ENCODE measurements around the gene MYH6. TPM values are rescaled to one million over a fixed set of nuclear protein-coding genes. Genes with fewer than 3 reads are reported as not detected.
"Not testable (repeated sequence)": the region's sequence is repeated elsewhere in the genome, so short reads cannot be mapped to it uniquely, and the experiment has no call there.

Gene MYH6
- total RNA-seq, 4 donors from 2014 or later = not detected

GRCh38 chr14:23418021-23418420, 9.9 kb upstream of the MYH6 start:
- H3K27me3 ChIP-seq = peaks cover 0 to 5% (median 0%) of the 10 kb centered on the region in 4 donors
- DNase-seq = no peak
- WGBS, 2 donors = 86 to 88% methylated on average over 20 to 21 of the region's 21 CpGs

GRCh38 chr14:23417269-23417668, 9.2 kb upstream of the MYH6 start:
- intact Hi-C loops (cut with DNase I); H3K36me3 ChIP-seq; H3K9me3 ChIP-seq; DNase-seq; H3K27me3 ChIP-seq; H3K27ac ChIP-seq; H3K4me3 ChIP-seq; H3K4me1 ChIP-seq: not testable (repeated sequence)
- WGBS, 2 donors = 80 to 86% methylated on average over 10 to 12 of the region's 12 CpGs

More at GRCh38 chr14:23418021-23418420, 9.9 kb upstream of the MYH6 start:
- Histone ChIP-seq H3K36me3 (no peaks in the 10 kb centered on the region), H3K4me3 (no peak overlapping the region), H3K4me1 (no peaks in the 10 kb centered on the region), H3K27ac (no peak overlapping the region), H3K9me3 (no peaks in the 10 kb centered on the region)
- intact Hi-C loops (cut with DNase I) = no loop called here
- TF ChIP-seq POLR2A (IDR thresholded peaks at IDR 0.05) = no peak
- TF ChIP-seq CTCF (IDR thresholded peaks at IDR 0.05) = no peak

- intact Hi-C loops (cut with DNase I) = no loop called here
- Histone ChIP-seq H3K9me3 (no peaks in the 10 kb centered on the region), H3K4me3 (no peak overlapping the region), H3K4me1 (no peaks in the 10 kb centered on the region), H3K27me3 (peaks cover 0 to 8% (median 0%) of the 10 kb centered on the region in 4 donors), H3K27ac (no peak overlapping the region), H3K36me3 (no peaks in the 10 kb centered on the region)
- no peak for TF ChIP-seq CTCF (IDR thresholded peaks at IDR 0.05)
- no peak for TF ChIP-seq POLR2A (IDR thresholded peaks at IDR 0.05)
- no peak for DNase-seq
- 77 to 100% methylated on average over 1 to 9 of the region's 11 CpGs for WGBS, 2 donors
Measured at GRCh38 chr14:23416801-23417200, 8.7 kb upstream of the MYH6 start.

GRCh38 chr14:23415821-23416778, 8.0 kb upstream of the MYH6 start:
- no peak for DNase-seq
- H3K4me3 ChIP-seq = no peak overlapping the region
- no peaks in the 10 kb centered on the region for H3K9me3 ChIP-seq
- no peaks in the 10 kb centered on the region for H3K4me1 ChIP-seq
- TF ChIP-seq POLR2A (IDR thresholded peaks at IDR 0.05) (no peak), CTCF (IDR thresholded peaks at IDR 0.05) (no peak)
- intact Hi-C loops (cut with DNase I) = no loop called here
- H3K36me3 ChIP-seq = no peaks in the 10 kb centered on the region
- peaks cover 0 to 14% (median 0%) of the 10 kb centered on the region in 4 donors for H3K27me3 ChIP-seq
- no peak overlapping the region for H3K27ac ChIP-seq
- 68 to 69% methylated on average over 8 to 9 of the region's 21 CpGs for WGBS, 2 donors

GRCh38 chr14:23414906-23415820, 7.1 kb upstream of the MYH6 start:
- Histone ChIP-seq H3K4me3 (no peak overlapping the region), H3K27me3 (peaks cover 0 to 14% (median 0%) of the 10 kb centered on the region in 4 donors), H3K4me1 (no peaks in the 10 kb centered on the region), H3K36me3 (no peaks in the 10 kb centered on the region), H3K9me3 (no peaks in the 10 kb centered on the region), H3K27ac (no peak overlapping the region)
- no peak for TF ChIP-seq CTCF (IDR thresholded peaks at IDR 0.05)
- no peak for TF ChIP-seq POLR2A (IDR thresholded peaks at IDR 0.05)
- intact Hi-C loops (cut with DNase I) = no loop called here
- WGBS, 2 donors = 91 to 93% methylated on average over 21 of the region's 39 CpGs
- DNase-seq = no peak

All from esophagus squamous epithelium (tissue), 5 donors.